Activated B cell treated with CpG ODN at 0.5 μM for 24 hours (primary cell): ENCODE results near the gene PGRMC1. TPM values are rescaled to one million over a fixed set of nuclear protein-coding genes. Genes with fewer than 3 reads are reported as not detected.

Experiments
- ATAC-seq: fragments of 200-7000 bp; cut with Tn5 transposase; one replicate; pipeline ENCODE4 v1.10.0; 2021; ENCODE audit warnings: low read depth, mild to moderate bottlenecking, moderate library complexity
- CTCF ChIA-PET: fragments of 350-600 bp; sonication (Branson Sonifier 250); formaldehyde crosslinking; loops from one replicate; lab custom pipeline; 2021; ENCODE audit warnings: antibody characterized with exemption; lab: Charles Lee
- POLR2A ChIA-PET: fragments of 350-600 bp; sonication (Branson Sonifier 250); formaldehyde crosslinking; loops from one replicate; lab custom pipeline; 2021; ENCODE audit warnings: antibody characterized with exemption; lab: Charles Lee
- DNase-seq: peaks from one replicate; pipeline ENCODE4 v3.0.0; 2022
- H3K27ac Mint-ChIP-seq: one replicate; pipeline ENCODE4 v1.8.0; 2020; ENCODE audit warnings: mixed read lengths
- H3K27me3 Mint-ChIP-seq: one replicate; pipeline ENCODE4 v1.8.0; 2021; ENCODE audit warnings: mixed read lengths
- H3K36me3 Mint-ChIP-seq: one replicate; pipeline ENCODE4 v1.8.0; 2021; ENCODE audit warnings: low read depth, mixed read lengths
- H3K4me1 Mint-ChIP-seq: one replicate; pipeline ENCODE4 v1.8.0; 2021; ENCODE audit warnings: mixed read lengths
- H3K4me3 Mint-ChIP-seq: one replicate; pipeline ENCODE4 v1.8.0; 2020; ENCODE audit warnings: mild to moderate bottlenecking, mixed read lengths
- H3K9me3 Mint-ChIP-seq: one replicate; pipeline ENCODE4 v1.8.0; 2020; ENCODE audit warnings: mixed read lengths
- CTCF ChIP-seq: fragments of 200-600 bp; IDR thresholded peaks from one replicate; pipeline ENCODE4 v1.8.0; 2022; ENCODE audit warnings: antibody characterized with exemption, mild to moderate bottlenecking
- intact Hi-C: fragments of 100-400 bp; cut with micrococcal nuclease; formaldehyde crosslinking; loops from one replicate; pipeline ENCODE4 v1.15.1; 2024
- total RNA-seq: library from RNA; stranded (reverse); gene quantifications from 2 replicates; pipeline ENCODE4 v1.2.3, GENCODE V29; 2022

The PGRMC1 gene
- total RNA-seq, 1 donor from 2014 or later, result 9.8 TPM

- no peaks in the 10 kb centered on the region for H3K9me3 Mint-ChIP-seq
- CTCF ChIA-PET, result no interaction called here
- intact Hi-C loops, result no loop called here
- ATAC-seq (no peak), DNase-seq (no peak)
- H3K4me3 Mint-ChIP-seq, result no peak overlapping the region
- no peaks in the 10 kb centered on the region for H3K27me3 Mint-ChIP-seq
- no peak overlapping the region for H3K27ac Mint-ChIP-seq
- TF ChIP-seq CTCF, result no peak
- H3K36me3 Mint-ChIP-seq, result peaks cover 33% of the 10 kb centered on the region
- H3K4me1 Mint-ChIP-seq, result peaks cover 16% of the 10 kb centered on the region
- POLR2A ChIA-PET, result no interaction called here
Observed at GRCh38 chrX:119240356-119240755, 4.3 kb downstream of the PGRMC1 start.

GRCh38 chrX:119247702-119248101 lies 11.6 kb downstream of the PGRMC1 start:
- Mint-ChIP-seq H3K36me3 (peaks cover 28% of the 10 kb centered on the region), H3K27ac (no peak overlapping the region), H3K9me3 (no peaks in the 10 kb centered on the region), H3K27me3 (no peaks in the 10 kb centered on the region), H3K4me3 (no peak overlapping the region), H3K4me1 (no peaks in the 10 kb centered on the region)
- ChIA-PET POLR2A (no interaction called here), CTCF (no interaction called here)
- ATAC-seq (no peak), DNase-seq (no peak)
- intact Hi-C loops, result no loop called here
- no peak for TF ChIP-seq CTCF

- no peak for TF ChIP-seq CTCF
- CTCF ChIA-PET, result no interaction called here
- DNase-seq, result no peak
- H3K27ac Mint-ChIP-seq, result no peak overlapping the region
- ATAC-seq, result no peak
- H3K27me3 Mint-ChIP-seq, result no peaks in the 10 kb centered on the region
- H3K4me3 Mint-ChIP-seq, result no peak overlapping the region
- H3K9me3 Mint-ChIP-seq, result no peaks in the 10 kb centered on the region
- H3K36me3 Mint-ChIP-seq, result peaks cover 13% of the 10 kb centered on the region
- POLR2A ChIA-PET, result no interaction called here
- intact Hi-C loops, result no loop called here
- H3K4me1 Mint-ChIP-seq, result no peaks in the 10 kb centered on the region
Observed at GRCh38 chrX:119249891-119250290, 13.8 kb downstream of the PGRMC1 start.

GRCh38 chrX:119251386-119251785 lies 15.3 kb downstream of the PGRMC1 start:
- Mint-ChIP-seq H3K9me3 (no peaks in the 10 kb centered on the region), H3K27me3 (no peaks in the 10 kb centered on the region), H3K27ac (no peak overlapping the region), H3K36me3 (peaks cover 3% of the 10 kb centered on the region), H3K4me1 (no peaks in the 10 kb centered on the region), H3K4me3 (no peak overlapping the region)
- POLR2A ChIA-PET, result no interaction called here
- DNase-seq (no peak), ATAC-seq (no peak)
- no peak for TF ChIP-seq CTCF
- intact Hi-C loops, result no loop called here
- CTCF ChIA-PET, result no interaction called here

GRCh38 chrX:119252716-119253115 lies 16.6 kb downstream of the PGRMC1 start:
- no peak overlapping the region for H3K4me3 Mint-ChIP-seq
- DNase-seq (no peak), ATAC-seq (no peak)
- ChIA-PET CTCF (interaction anchor here (1.0 kb wide), 1 partner anchor 17 kb away, joined by 3 read pairs; no protein-coding TSS in a partner anchor), POLR2A (no interaction called here)
- no peak overlapping the region for H3K27ac Mint-ChIP-seq
- no peaks in the 10 kb centered on the region for H3K9me3 Mint-ChIP-seq
- H3K27me3 Mint-ChIP-seq, result peaks cover 5% of the 10 kb centered on the region
- intact Hi-C loops, result no loop called here
- no peaks in the 10 kb centered on the region for H3K4me1 Mint-ChIP-seq
- no peak for TF ChIP-seq CTCF
- H3K36me3 Mint-ChIP-seq, result peaks cover 3% of the 10 kb centered on the region
